ENCODE measurements around the gene PCSK5. TPM values are rescaled to one million over a fixed set of nuclear protein-coding genes. Genes with fewer than 3 reads are reported as not detected.

Gene PCSK5
- total and polyA plus RNA-seq, 2 of the 8 experiments (the other 6 are each of a cell fraction or from before 2014, with no cell fraction given), result 5.5 to 10.7 TPM

- Histone ChIP-seq H3K79me1 (ENCODE audit: low read depth, low read length) (no peaks in the 10 kb centered on the region), H3K4me1 (replicated peaks in 1 of 4; ENCODE audit: control insufficient read depth in 3 of 4, insufficient read depth in 4 of 4, low read length in 3 of 4) (peaks cover 0 to 3% (median under 1%) of the 10 kb centered on the region in 4 experiments; a peak in 1 of 7 replicates), H3K23me2 (ENCODE audit: low read depth, low read length) (no peaks in the 10 kb centered on the region), H4K91ac (replicated peaks; ENCODE audit: insufficient read length, low read length) (no peak overlapping the region), H2BK20ac (ENCODE audit: low read length) (no peak overlapping the region), H3K4ac (replicated peaks; ENCODE audit: insufficient read length, low read depth, low read length) (no peak overlapping the region), H4K8ac (ENCODE audit: extremely low read depth, insufficient read depth, low read length) (no peak overlapping the region), H3K79me2 (ENCODE audit: control insufficient read depth in 1 of 2, insufficient read depth in 2 of 2, low read length in 2 of 2) (no peaks in the 10 kb centered on the region), H2BK12ac (ENCODE audit: low read depth, low read length) (no peak overlapping the region), H3K27ac (ENCODE audit: low read depth, low read length) (no peak overlapping the region), H4K5ac (ENCODE audit: insufficient read length, low read depth, low read length) (no peak overlapping the region), H3K9me3 (ENCODE audit: insufficient read depth in 2 of 2, low read depth in 1 of 2, low read length in 1 of 2) (no peaks in the 10 kb centered on the region), H3K36me3 (ENCODE audit: control insufficient read depth in 2 of 4, insufficient read depth in 4 of 4, low read length in 3 of 4) (no peaks in the 10 kb centered on the region), H2BK5ac (ENCODE audit: low read depth, low read length) (no peak overlapping the region), H3K23ac (ENCODE audit: insufficient read length) (no peak overlapping the region), H3K4me3 (ENCODE audit: extremely low read depth in 1 of 4, insufficient read depth in 2 of 4, low read depth in 3 of 4, low read length in 4 of 4) (no peak overlapping the region), H2AFZ (ENCODE audit: low read length) (no peak overlapping the region), H2BK120ac (replicated peaks; ENCODE audit: low read depth, low read length) (no peak overlapping the region), H3K27me3 (replicated peaks in 1 of 4; ENCODE audit: control insufficient read depth in 3 of 4, extremely low read depth in 1 of 4, insufficient read depth in 3 of 4, low read length in 3 of 4) (no peaks in the 10 kb centered on the region), H3K14ac (ENCODE audit: insufficient read length) (no peak overlapping the region), H3K4me2 (ENCODE audit: insufficient read depth in 1 of 2, low read depth in 2 of 2, low read length in 2 of 2) (no peak overlapping the region), H3K56ac (replicated peaks; ENCODE audit: insufficient read length, low read depth, low read length) (no peak overlapping the region), H4K20me1 (replicated peaks in 1 of 2; ENCODE audit: control insufficient read depth in 1 of 2, insufficient read depth in 2 of 2, low read length in 2 of 2) (no peaks in the 10 kb centered on the region), H3K18ac (ENCODE audit: extremely low read depth, low read length) (no peak overlapping the region), H2AK5ac (ENCODE audit: low read depth, low read length) (no peak overlapping the region), H2BK15ac (ENCODE audit: low read length) (no peak overlapping the region), H3K9ac (replicated peaks in 1 of 4; ENCODE audit: extremely low read depth in 1 of 4, low read depth in 3 of 4, low read length in 3 of 4) (no peak overlapping the region)
- DNase-seq (ENCODE audit: low read depth in 1 of 2, low spot score in 2 of 2) (no peak), FAIRE-seq (no peak)
- ChIA-PET POLR2A (ENCODE audit: partially characterized antibody) (no interaction called here), CTCF (ENCODE audit: partially characterized antibody) (interaction anchor here (1.0 to 1.1 kb wide), 2 partner anchors 39 to 123 kb away, joined by 3 read pairs; no protein-coding TSS in a partner anchor)
- WGBS, 2 experiments (ENCODE audit: extremely low coverage in 1 of 2, insufficient coverage in 1 of 2, insufficient read length in 1 of 2, insufficient replicate concordance in 2 of 2, low coverage in 1 of 2, low lambda C conversion rate in 2 of 2, missing lambda C conversion rate in 1 of 2), result 88% methylated on average over 4 of the region's 4 CpGs; no CpG with 5 or more reads in 1 of the 2 experiments
- no peak for TF ChIP-seq JUN (IDR thresholded peaks at IDR 0.05; ENCODE audit: low read depth, low read length)
- no peak for TF ChIP-seq GABPA (IDR thresholded peaks at IDR 0.05; ENCODE audit: borderline replicate concordance, insufficient read depth, low read length)
- no peak for TF ChIP-seq TAF7 (optimal IDR thresholded peaks at IDR 0.05; ENCODE audit: borderline replicate concordance, low read depth, low read length)
- TF ChIP-seq TBP (IDR thresholded peaks at IDR 0.05; ENCODE audit: low read depth, low read length), result no peak
- no peak for TF ChIP-seq HDAC2 (IDR thresholded peaks at IDR 0.05; ENCODE audit: borderline replicate concordance in 1 of 2, low read depth in 2 of 2, low read length in 2 of 2)
- TF ChIP-seq BRCA1 (IDR thresholded peaks at IDR 0.05; ENCODE audit: low read depth, low read length), result no peak
- no peak for TF ChIP-seq POLR2AphosphoS5 (IDR thresholded peaks at IDR 0.05; ENCODE audit: low read depth, low read length)
These were observed 211.5 kb downstream of the PCSK5 start for GRCh38 chr9:76101947-76102346.
